ENCODE results near the gene SRPK3.

The SRPK3 gene

GRCh38 chrX:153771415-153772315, 9.2 kb upstream of the SRPK3 start:
- DNase-seq, result no peak

GRCh38 chrX:153772316-153773217, 8.3 kb upstream of the SRPK3 start:
- DNase-seq, result no peak

- no peak for DNase-seq
Measured at GRCh38 chrX:153773218-153773611, 7.6 kb upstream of the SRPK3 start.

- DNase-seq, result no peak
Measured at GRCh38 chrX:153773741-153774575, 6.9 kb upstream of the SRPK3 start.

GRCh38 chrX:153774576-153775292, 6.1 kb upstream of the SRPK3 start:
- DNase-seq, result no peak

- DNase-seq, result no peak
Measured at GRCh38 chrX:153775293-153776119, 5.3 kb upstream of the SRPK3 start.

GRCh38 chrX:153776120-153776599, 4.7 kb upstream of the SRPK3 start:
- no peak for DNase-seq

- no peak for DNase-seq
Measured at GRCh38 chrX:153776611-153777045, 4.2 kb upstream of the SRPK3 start.

- DNase-seq, result no peak
Measured at GRCh38 chrX:153777261-153778090, 3.4 kb upstream of the SRPK3 start.

GRCh38 chrX:153778181-153778580, 2.7 kb upstream of the SRPK3 start:
- no peak for DNase-seq

GRCh38 chrX:153778684-153779101, 2.1 kb upstream of the SRPK3 start:
- DNase-seq, result peak in 1 of 2 experiments; percentile 5

GRCh38 chrX:153779891-153780677, 757 bp upstream of the SRPK3 start:
- DNase-seq, result peak in 1 of 2 experiments; percentile 15

GRCh38 chrX:153781428-153782047, 697 bp downstream of the SRPK3 start:
- DNase-seq, result no peak

- no peak for DNase-seq
Measured at GRCh38 chrX:153782313-153782712, 1.5 kb downstream of the SRPK3 start.

- DNase-seq, result no peak
Measured at GRCh38 chrX:153782871-153783270, 2.0 kb downstream of the SRPK3 start.

GRCh38 chrX:153783378-153784013, 2.7 kb downstream of the SRPK3 start:
- peak; percentile 32 to 49 for DNase-seq

GRCh38 chrX:153784325-153784967, 3.6 kb downstream of the SRPK3 start:
- no peak for DNase-seq

GRCh38 chrX:153786669-153787068, 5.8 kb downstream of the SRPK3 start:
- DNase-seq, result no peak
